ENCODE data around the gene LAMTOR2.

GRCh38 chr1:156077430-156077760 is 22.8 kb downstream of the LAMTOR2 start:
- TF ChIP-seq CTCF (IDR thresholded peaks at IDR 0.05) = no peak
- no peak for TF ChIP-seq POLR2A (IDR thresholded peaks at IDR 0.05)
- TF ChIP-seq EP300 (IDR thresholded peaks at IDR 0.05) = no peak
